Mononuclear cell (primary cell): ENCODE results near the gene EIF4E1B. TPM values are rescaled to one million over a fixed set of nuclear protein-coding genes. Genes with fewer than 3 reads are reported as not detected.
"Not testable (repeated sequence)": the region's sequence is repeated elsewhere in the genome, so short reads cannot be mapped to it uniquely, and the experiment has no call there.

Experiments
- H3K27me3 ChIP-seq: 2 replicates; pipeline ENCODE4 v1.6.0; 2011; ENCODE audit warnings: low read length, control low read depth; ENCODE audit not compliant: insufficient read depth
- H3K4me1 ChIP-seq: 2 replicates; pipeline ENCODE4 v1.5.1; 2011; ENCODE audit warnings: mild to moderate bottlenecking, low read length, control low read depth; ENCODE audit not compliant: insufficient read depth
- H3K4me3 ChIP-seq: 2 replicates; pipeline ENCODE4 v1.5.1; 2011; ENCODE audit warnings: mild to moderate bottlenecking, low read length, moderate library complexity
- H3K9me3 ChIP-seq: 2 replicates; pipeline ENCODE4 v1.5.1; 2011; ENCODE audit warnings: low read depth, mild to moderate bottlenecking, control low read depth, low read length
- total RNA-seq: library from RNA; depleted of rRNA; stranded (reverse); fragments of >200 nt; gene quantifications from one replicate; pipeline ENCODE4 v1.2.3, GENCODE V29; 2012

Gene EIF4E1B, protein sequence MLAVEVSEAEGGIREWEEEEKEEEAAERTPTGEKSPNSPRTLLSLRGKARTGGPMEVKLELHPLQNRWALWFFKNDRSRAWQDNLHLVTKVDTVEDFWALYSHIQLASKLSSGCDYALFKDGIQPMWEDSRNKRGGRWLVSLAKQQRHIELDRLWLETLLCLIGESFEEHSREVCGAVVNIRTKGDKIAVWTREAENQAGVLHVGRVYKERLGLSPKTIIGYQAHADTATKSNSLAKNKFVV
- 0.10 TPM for total RNA-seq

DNA sequence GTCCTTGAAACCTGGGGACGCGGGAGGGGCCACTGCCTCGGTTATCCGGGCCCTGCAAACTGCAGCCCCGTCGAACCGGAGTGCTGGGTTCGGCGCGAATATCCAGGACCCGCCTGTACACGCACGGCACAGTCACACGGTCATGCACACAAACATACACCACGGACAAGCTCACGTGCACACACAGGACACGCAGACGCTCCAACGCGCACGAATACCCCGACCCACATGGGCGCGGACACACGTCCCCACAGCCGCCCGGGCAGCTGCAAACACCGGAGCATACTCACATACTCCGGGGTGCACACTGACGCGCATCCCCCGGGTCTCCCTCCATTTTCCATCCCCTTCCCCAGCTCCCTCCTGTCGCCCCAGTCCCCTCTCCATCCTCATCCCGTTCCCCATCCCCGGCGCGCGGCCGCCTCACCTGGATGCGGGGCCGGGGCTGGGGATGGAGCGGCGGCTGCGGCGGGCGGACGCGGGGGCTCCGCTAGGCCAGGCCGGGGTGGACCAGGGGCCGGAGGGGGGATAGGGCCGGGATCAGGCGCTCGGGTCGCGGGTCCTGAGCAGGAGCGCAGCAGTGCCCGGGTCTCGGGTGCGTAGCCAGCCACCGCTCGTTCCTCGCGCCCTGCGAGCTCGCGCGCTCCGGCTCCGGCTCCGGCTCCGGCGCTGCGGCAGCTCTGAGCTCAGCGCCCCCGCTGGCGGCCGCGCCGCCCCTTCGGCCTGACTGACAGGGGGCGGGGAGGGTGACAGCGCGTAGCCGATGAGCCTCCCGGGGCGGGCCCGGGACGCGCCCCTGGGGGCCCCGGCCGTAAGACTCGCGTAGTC, at the start of gene EIF4E1B, which contains the start of gene SNCB:
TSS of gene EIF4E1B (plus strand) at position 823 of the 828 bp plus-strand sequence. CDS start 12,113 bp downstream, outside the sequence.
TSS of gene SNCB (minus strand) at position 682 of the 828 bp plus-strand sequence. CDS start 880 bp downstream, outside the sequence.
- H3K4me1 ChIP-seq = peaks cover 25% of the 10 kb centered on the region
- H3K9me3 ChIP-seq = no peaks in the 10 kb centered on the region
- H3K27me3 ChIP-seq = peaks cover 57% of the 10 kb centered on the region

DNA sequence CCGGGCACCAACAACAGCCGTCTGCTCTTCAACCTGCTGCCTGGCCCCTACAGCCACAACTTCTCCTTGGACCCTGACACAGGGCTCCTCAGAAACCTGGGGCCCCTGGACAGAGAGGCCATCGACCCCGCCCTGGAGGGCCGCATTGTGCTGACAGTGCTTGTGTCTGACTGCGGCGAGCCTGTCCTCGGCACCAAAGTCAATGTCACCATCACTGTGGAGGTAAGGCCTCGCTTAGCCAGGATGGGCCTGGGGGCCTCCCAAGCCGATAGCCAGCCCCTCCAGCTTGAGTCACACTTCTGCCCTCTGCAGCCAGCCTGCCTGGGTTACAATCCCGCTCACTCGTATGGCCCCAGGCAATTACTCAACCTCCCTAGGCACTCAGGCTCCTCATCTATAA, 49.1 kb upstream of the EIF4E1B start:
- H3K4me3 ChIP-seq = no peak overlapping the region
- no peaks in the 10 kb centered on the region for H3K4me1 ChIP-seq
- no peaks in the 10 kb centered on the region for H3K9me3 ChIP-seq
- H3K27me3 ChIP-seq = no peaks in the 10 kb centered on the region

More for the DNA sequence above, at the start of gene EIF4E1B, which contains the start of gene SNCB:
- H3K4me3 ChIP-seq = no peak within 1 kb of the TSS

DNA sequence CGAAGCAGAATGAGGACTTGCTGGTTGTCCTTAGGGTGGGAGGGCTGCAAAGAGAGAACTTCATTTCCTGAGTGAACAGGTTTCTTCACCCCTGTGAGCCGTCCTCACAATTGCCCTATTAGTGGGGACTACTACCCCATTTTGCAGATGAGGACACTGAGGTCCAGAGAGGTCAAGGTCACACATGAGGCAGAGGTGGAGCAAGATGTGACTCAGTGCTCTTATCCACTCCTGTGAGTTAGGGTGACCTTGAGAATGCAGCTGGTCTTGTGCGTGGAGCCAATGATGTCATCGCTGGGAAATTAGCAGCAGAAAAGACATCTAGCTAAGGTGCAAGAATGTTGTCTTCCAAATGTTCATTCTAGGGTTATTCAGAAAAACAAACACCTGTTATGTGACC, 47.4 kb upstream of the EIF4E1B start:
- H3K4me3 ChIP-seq = no peak overlapping the region
- no peaks in the 10 kb centered on the region for H3K27me3 ChIP-seq
- H3K4me1 ChIP-seq = no peaks in the 10 kb centered on the region

DNA sequence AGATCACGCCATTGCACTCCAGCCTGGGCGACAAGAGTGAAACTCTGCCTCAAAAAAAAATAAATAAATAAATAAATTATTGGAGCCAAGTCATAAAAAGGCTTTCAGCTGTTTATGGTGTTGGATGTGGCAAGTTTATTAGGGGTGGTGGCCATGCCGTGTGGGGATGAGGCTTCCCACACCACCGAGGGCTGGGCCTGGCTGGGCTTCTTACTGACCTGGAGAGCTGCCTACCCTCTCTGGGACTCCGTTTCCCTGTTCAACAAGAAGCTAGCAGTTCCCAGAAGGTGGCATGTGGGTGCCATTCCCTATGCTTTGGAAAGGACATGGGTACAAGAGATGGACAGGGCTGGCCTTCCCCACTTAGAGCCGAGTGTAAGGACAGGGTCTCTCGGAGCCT, 43.1 kb upstream of the EIF4E1B start:
- no peaks in the 10 kb centered on the region for H3K9me3 ChIP-seq

More for the DNA sequence above, 47.4 kb upstream of the EIF4E1B start:
- H3K9me3 ChIP-seq = no peaks in the 10 kb centered on the region

DNA sequence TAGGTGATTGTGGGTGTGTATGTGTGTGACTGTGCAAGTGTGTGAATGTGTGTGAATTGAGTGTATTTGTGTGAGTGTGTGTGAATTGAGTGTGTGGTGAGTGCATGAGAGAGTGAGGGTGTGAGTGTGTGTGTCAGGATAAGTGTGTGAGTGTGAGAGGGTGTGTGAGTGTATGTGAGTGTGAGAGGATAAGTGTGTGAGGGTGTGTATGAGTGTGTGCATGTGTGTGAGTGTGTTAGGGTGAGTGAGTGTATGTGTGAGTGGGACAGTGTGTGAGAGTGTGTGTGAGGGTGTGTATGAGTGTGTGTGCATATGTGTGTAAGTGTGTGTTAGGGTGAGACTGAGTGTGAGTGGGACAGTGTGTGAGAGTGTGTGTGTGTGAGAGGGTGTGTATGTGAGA, 42.2 kb upstream of the EIF4E1B start:
- Histone ChIP-seq H3K9me3 (no peaks in the 10 kb centered on the region), H3K4me1 (no peaks in the 10 kb centered on the region), H3K27me3 (no peaks in the 10 kb centered on the region), H3K4me3 (no peak overlapping the region)

More for the DNA sequence above, 43.1 kb upstream of the EIF4E1B start:
- Histone ChIP-seq H3K4me3 (no peak overlapping the region), H3K4me1 (no peaks in the 10 kb centered on the region), H3K27me3 (no peaks in the 10 kb centered on the region)

DNA sequence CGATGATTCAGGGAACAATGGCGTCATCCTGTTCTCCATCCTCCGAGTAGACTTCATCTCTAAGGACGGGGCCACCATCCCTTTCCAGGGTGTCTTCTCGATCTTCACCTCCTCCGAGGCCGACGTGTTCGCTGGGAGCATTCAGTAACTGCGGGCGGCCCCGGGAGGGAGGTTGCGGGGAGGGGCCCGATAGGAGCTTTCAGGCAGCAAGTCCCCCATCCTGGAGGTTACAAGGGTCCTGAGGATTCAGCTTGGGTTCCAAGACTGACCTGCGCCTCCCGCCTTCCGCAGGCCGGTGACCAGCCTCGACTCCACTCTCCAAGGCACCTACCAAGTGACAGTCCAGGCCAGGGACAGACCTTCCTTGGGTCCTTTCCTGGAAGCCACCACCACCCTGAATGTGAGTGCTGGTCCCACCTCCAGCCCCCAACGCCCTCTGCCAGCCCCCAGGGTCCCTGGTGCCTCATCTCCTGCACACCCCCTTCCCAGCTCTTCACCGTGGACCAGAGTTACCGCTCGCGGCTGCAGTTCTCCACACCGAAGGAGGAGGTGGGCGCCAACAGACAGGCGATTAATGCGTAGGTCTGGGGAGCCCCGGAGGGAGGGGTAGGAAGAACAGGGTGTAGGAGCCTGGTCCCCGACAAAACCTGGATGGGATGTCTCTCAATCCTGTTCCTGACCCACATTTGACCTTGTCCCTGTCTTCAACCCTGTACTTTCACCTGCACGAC, 41.3 kb upstream of the EIF4E1B start:
- no peaks in the 10 kb centered on the region for H3K9me3 ChIP-seq
- H3K4me1 ChIP-seq = no peaks in the 10 kb centered on the region
- H3K4me3 ChIP-seq = no peak overlapping the region
- H3K27me3 ChIP-seq = no peaks in the 10 kb centered on the region

DNA sequence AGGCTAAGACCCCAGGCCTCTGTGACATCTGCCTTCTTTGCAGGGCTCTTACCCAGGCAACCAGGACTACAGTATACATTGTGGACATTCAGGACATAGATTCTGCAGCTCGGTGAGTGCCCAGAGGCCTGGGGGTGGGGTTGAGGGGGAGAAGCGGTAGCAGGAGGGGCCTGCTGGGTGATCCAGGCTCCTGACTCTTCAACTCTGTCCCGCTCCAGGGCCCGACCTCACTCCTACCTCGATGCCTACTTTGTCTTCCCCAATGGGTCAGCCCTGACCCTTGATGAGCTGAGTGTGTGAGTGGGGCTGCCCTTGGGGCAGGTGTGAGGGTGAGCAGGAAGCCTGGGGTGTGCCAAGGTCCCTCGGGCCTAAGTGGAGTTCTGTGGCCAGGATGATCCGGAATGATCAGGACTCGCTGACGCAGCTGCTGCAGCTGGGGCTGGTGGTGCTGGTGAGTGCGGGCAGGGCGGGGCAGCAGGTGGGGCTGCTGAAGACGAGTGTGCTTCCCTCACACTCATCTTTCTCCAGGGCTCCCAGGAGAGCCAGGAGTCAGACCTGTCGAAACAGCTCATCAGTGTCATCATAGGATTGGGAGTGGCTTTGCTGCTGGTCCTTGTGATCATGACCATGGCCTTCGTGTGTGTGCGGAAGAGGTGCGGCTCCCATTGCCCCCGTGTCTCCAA, 40.3 kb upstream of the EIF4E1B start:
- Histone ChIP-seq H3K9me3 (no peaks in the 10 kb centered on the region), H3K4me1 (no peaks in the 10 kb centered on the region), H3K27me3 (no peaks in the 10 kb centered on the region), H3K4me3 (no peak overlapping the region)

DNA sequence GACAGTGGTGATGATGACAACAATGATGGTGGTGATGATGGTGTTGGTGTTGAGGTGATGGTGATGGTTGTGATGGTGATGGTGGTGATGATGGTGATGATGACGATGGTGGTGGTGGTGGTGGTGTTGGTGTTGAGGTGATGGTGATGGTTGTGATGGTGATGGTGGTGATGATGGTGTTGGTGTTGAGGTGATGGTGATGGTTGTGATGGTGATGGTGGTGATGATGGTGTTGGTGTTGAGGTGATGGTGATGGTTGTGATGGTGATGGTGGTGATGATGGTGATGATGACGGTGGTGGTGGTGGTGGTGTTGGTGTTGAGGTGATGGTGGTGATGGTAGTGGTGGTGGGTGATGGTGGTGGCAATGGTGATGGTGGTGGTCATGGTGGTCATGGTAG, 38.8 kb upstream of the EIF4E1B start:
- H3K27me3 ChIP-seq, H3K9me3 ChIP-seq, H3K4me3 ChIP-seq, H3K4me1 ChIP-seq: not testable (repeated sequence)

DNA sequence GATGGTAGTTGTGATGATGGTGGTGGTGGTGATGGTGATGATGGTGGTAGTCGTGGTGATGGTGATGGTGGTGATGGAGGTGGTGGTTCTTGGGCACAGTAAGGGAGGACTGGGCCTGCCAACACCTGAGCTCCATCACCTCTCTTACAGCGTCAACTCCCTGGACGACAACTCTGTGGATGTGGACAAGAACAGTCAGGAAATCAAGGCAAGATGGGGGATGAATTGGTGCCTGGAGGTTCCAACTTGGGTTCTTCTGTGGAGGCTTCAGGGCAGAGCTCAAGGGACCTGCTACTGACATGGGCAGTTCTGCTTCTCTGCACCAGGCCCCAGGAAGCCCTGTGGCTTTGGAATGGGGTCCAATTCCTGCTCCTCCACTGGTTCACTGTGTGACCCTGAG, 37.9 kb upstream of the EIF4E1B start:
- peaks cover 4% of the 10 kb centered on the region for H3K4me1 ChIP-seq
- H3K4me3 ChIP-seq = no peak overlapping the region
- H3K9me3 ChIP-seq = no peaks in the 10 kb centered on the region
- H3K27me3 ChIP-seq = peaks cover 8% of the 10 kb centered on the region

DNA sequence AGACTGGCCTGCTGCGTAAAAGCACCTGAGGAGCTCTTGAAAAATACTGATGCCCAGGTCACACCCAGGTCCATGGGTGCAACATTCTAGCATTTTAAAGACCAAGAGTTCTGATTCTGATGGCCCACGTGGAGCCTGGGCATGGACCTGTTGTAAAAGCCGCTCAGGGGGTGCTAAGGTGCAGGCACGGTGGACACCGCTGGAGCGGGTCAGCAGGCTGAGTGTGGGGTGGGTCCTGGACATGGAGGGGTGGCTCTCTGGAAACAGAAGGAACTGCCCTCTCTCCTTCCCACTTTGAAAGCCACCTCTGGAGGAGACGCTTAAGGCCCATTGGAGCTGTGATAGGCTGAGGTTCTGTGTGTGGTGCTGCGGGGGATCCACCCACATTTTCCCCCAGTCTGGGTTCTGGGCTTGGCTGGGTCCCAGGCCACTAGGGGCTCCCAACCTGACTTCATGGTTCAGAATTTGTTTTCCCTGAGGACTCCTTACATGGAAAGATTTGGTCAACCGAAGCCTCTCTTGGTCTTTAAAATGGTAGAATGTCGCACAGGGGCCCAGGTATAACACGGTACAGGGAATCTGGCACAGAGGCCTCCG, 37.1 kb upstream of the EIF4E1B start:
- Histone ChIP-seq H3K27me3 (peaks cover 10% of the 10 kb centered on the region), H3K9me3 (no peaks in the 10 kb centered on the region)

DNA sequence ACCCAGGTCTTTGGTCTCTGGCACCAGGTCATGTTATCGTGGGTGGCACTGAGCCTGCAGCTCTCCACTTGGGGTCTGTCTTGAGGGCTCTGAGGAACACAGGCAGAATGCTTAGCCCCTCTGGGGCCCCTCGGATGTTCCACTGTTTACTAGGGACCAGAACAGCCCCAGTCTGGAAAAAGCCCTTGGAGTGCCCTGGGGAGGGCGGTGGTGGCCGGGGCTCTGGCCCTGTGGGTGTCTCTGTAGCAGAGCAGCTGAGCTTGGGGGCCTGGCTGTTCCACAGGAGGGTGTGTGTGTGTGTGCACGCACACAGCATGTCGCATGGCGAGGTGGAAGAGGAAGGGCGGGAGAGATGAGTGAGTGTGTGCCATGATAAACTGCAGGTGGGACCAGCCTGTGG, 35.9 kb upstream of the EIF4E1B start:
- H3K4me1 ChIP-seq = peaks cover 4% of the 10 kb centered on the region
- H3K4me3 ChIP-seq = no peak overlapping the region
- peaks cover 10% of the 10 kb centered on the region for H3K27me3 ChIP-seq
- H3K9me3 ChIP-seq = no peaks in the 10 kb centered on the region

More for the DNA sequence above, 37.1 kb upstream of the EIF4E1B start:
- Histone ChIP-seq H3K4me1 (peaks cover 4% of the 10 kb centered on the region), H3K4me3 (no peak overlapping the region)

DNA sequence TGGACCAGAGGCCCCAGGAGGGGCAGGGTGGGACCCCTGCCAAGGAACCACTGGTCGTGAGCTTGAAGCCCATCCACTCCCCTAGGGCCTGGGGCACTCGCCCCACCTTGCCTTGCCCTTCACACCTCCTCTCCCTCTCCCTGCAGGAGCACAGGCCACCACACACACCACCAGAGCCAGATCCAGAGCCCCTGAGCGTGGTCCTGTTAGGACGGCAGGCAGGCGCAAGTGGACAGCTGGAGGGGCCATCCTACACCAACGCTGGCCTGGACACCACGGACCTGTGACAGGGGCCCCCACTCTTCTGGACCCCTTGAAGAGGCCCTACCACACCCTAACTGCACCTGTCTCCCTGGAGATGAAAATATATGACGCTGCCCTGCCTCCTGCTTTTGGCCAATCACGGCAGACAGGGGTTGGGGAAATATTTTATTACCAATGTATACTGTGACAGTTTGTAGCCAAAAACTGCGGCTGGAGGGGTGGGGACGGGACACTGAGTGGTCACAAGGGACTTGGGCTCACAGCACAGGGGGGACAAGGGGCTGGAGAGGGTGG, 35.0 kb upstream of the EIF4E1B start:
- Histone ChIP-seq H3K27me3 (peaks cover 10% of the 10 kb centered on the region), H3K9me3 (no peaks in the 10 kb centered on the region), H3K4me1 (peaks cover 4% of the 10 kb centered on the region), H3K4me3 (no peak overlapping the region)

DNA sequence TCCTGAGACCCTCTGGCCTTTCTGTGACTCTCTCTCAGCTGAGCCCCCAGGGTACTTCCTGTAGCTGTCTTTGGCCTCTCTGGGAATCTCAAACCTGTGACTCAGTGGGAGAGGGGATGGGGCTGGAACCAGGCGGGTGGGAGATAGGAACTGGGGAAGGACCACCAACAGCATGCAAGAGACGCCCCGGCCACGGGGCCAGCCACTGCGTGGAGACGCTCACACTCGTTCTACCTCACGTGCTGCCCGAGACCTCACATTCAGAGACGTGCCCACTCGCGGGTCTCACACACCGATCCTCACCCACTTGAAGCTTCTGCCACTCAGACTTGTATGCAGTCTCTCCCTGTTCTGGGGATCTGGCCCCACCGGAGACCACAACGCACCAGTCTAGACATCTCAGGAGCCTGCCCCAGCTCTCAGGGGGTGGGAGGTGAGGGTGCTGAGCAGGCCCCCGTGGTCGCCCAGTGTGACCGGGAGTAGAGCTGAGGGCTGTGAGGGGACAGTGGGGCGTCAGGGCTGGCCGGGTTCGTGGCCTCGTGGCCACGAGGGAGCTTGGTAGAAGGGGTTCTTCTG, 34.3 kb upstream of the EIF4E1B start:
- no peak overlapping the region for H3K4me3 ChIP-seq
- peaks cover 4% of the 10 kb centered on the region for H3K4me1 ChIP-seq
- peaks cover 10% of the 10 kb centered on the region for H3K27me3 ChIP-seq
- no peaks in the 10 kb centered on the region for H3K9me3 ChIP-seq
